Femur (tissue), 1 donor: Measurements from ENCODE around the gene PPIF.

ENCODE experiments used
- DNase-seq: peaks from one replicate; pipeline ENCODE4 v3.0.0-alpha.2; 2017

PPIF gene

GRCh38 chr10:79404690-79405131 lies 57.4 kb downstream of the PPIF start:
- peak; percentile 23 for DNase-seq
